H1 (cell line): ENCODE results near the gene SNX20. TPM values are rescaled to one million over a fixed set of nuclear protein-coding genes. Genes with fewer than 3 reads are reported as not detected.

Experiments
- CTCF ChIA-PET: fragments of 300-600 bp; sonication (Branson Sonifier 250); formaldehyde crosslinking; loops from one replicate; lab custom pipeline; 2021; ENCODE audit not compliant: partially characterized antibody; lab: Charles Lee
- POLR2A ChIA-PET: fragments of 300-600 bp; sonication (Branson Sonifier 250); formaldehyde crosslinking; loops from one replicate; lab custom pipeline; 2021; ENCODE audit warnings: inconsistent platforms; ENCODE audit not compliant: partially characterized antibody; lab: Charles Lee
- DNase-seq, 2 experiments: peaks; one replicate each; pipeline versions ENCODE4 v3.0.0 to v3.0.0-alpha.2; 2010 to 2022; ENCODE audit warnings: low spot score in 2 of 2, low read depth in 1 of 2, mixed read lengths in 1 of 2
- FAIRE-seq: peaks from 2 replicates; lab custom pipeline; 2011; peaks lifted over from hg19 to GRCh38; lab: Jason Lieb, UNC
- H2AFZ ChIP-seq: 2 replicates; pipeline ENCODE4 v1.8.1; 2012; ENCODE audit warnings: low read length, inconsistent platforms
- H2AK5ac ChIP-seq: 2 replicates; pipeline ENCODE4 v1.6.1; 2013; ENCODE audit warnings: low read depth, low read length
- H2BK120ac ChIP-seq: replicated peaks from 2 replicates; pipeline ENCODE3; 2013; ENCODE audit warnings: low read depth, low read length, inconsistent platforms
- H2BK12ac ChIP-seq: 2 replicates; pipeline ENCODE4 v1.6.1; 2013; ENCODE audit warnings: low read depth, low read length
- H2BK15ac ChIP-seq: 2 replicates; pipeline ENCODE4 v1.6.1; 2013; ENCODE audit warnings: low read length
- H2BK20ac ChIP-seq: 2 replicates; pipeline ENCODE4 v1.6.1; 2013; ENCODE audit warnings: low read length
- H2BK5ac ChIP-seq: 2 replicates; pipeline ENCODE4 v1.6.1; 2013; ENCODE audit warnings: low read depth, low read length
- H3K14ac ChIP-seq: 2 replicates; pipeline ENCODE4 v1.6.1; 2013; ENCODE audit warnings: inconsistent platforms; ENCODE audit not compliant: insufficient read length
- H3K18ac ChIP-seq: 2 replicates; pipeline ENCODE4 v1.6.1; 2013; ENCODE audit warnings: low read length; ENCODE audit errors: extremely low read depth
- H3K23ac ChIP-seq: 2 replicates; pipeline ENCODE4 v1.6.1; 2013; ENCODE audit warnings: inconsistent platforms; ENCODE audit not compliant: insufficient read length
- H3K23me2 ChIP-seq: 2 replicates; pipeline ENCODE4 v1.6.1; 2013; ENCODE audit warnings: low read depth, low read length
- H3K27ac ChIP-seq: 2 replicates; pipeline ENCODE4 v1.6.1; 2011; ENCODE audit warnings: low read depth, low read length, inconsistent platforms
- H3K27me3 ChIP-seq, 4 experiments: replicated peaks in 1 of 4; 1 replicate in 1 of 4; 2 replicates in 3 of 4; pipeline versions ENCODE4 v1.6.1 to v1.8.1; 2011 to 2013; ENCODE audit warnings: low read length in 3 of 4, mild to moderate bottlenecking in 3 of 4, inconsistent platforms in 2 of 4, mixed read lengths in 2 of 4, moderate library complexity in 1 of 4; ENCODE audit not compliant: control insufficient read depth in 3 of 4, insufficient read depth in 3 of 4; ENCODE audit errors: extremely low read depth in 1 of 4
- H3K36me3 ChIP-seq, 4 experiments: 2 replicates each; pipeline versions ENCODE4 v1.6.1 to v1.8.1; 2011 to 2013; ENCODE audit warnings: mild to moderate bottlenecking in 4 of 4, low read length in 3 of 4, moderate library complexity in 2 of 4, control low read depth in 1 of 4, inconsistent platforms in 1 of 4; ENCODE audit not compliant: insufficient read depth in 4 of 4, control insufficient read depth in 2 of 4
- H3K4ac ChIP-seq: replicated peaks from 2 replicates; pipeline ENCODE3; 2013; ENCODE audit warnings: low read length, low read depth, mixed read lengths, inconsistent platforms; ENCODE audit not compliant: insufficient read length
- H3K4me1 ChIP-seq, 4 experiments: replicated peaks in 1 of 4; 1 replicate in 1 of 4; 2 replicates in 3 of 4; pipeline versions ENCODE4 v1.6.1 to v1.8.1; 2011 to 2013; ENCODE audit warnings: low read length in 3 of 4, inconsistent platforms in 2 of 4, mixed read lengths in 1 of 4; ENCODE audit not compliant: insufficient read depth in 4 of 4, control insufficient read depth in 3 of 4
- H3K4me2 ChIP-seq, 2 experiments: 2 replicates each; pipeline versions ENCODE4 v1.6.1 to v1.8.1; 2011 to 2013; ENCODE audit warnings: low read depth in 2 of 2, low read length in 2 of 2, control low read depth in 1 of 2, inconsistent platforms in 1 of 2, mild to moderate bottlenecking in 1 of 2; ENCODE audit not compliant: insufficient read depth in 1 of 2
- H3K4me3 ChIP-seq, 4 experiments: fragments of 200-600, 300-600 bp in 1 of 4; sonication (generic), shearing (Covaris generic), sonication (Bioruptor Twin) in 1 of 4; 2 replicates each; pipeline versions ENCODE4 v1.5.1 to v1.8.1; 2011 to 2016; ENCODE audit warnings: low read length in 4 of 4, low read depth in 3 of 4, control low read depth in 2 of 4, inconsistent platforms in 2 of 4, mild to moderate bottlenecking in 2 of 4, mixed read lengths in 1 of 4, moderate library complexity in 1 of 4; ENCODE audit not compliant: insufficient read depth in 2 of 4; ENCODE audit errors: extremely low read depth in 1 of 4
- H3K56ac ChIP-seq: replicated peaks from 2 replicates; pipeline ENCODE3; 2013; ENCODE audit warnings: low read depth, mild to moderate bottlenecking, mixed read lengths, low read length, inconsistent platforms; ENCODE audit not compliant: insufficient read length
- H3K79me1 ChIP-seq: 2 replicates; pipeline ENCODE4 v1.6.1; 2013; ENCODE audit warnings: low read depth, low read length, control low read depth
- H3K79me2 ChIP-seq, 2 experiments: 2 replicates each; pipeline versions ENCODE4 v1.6.1 to v1.8.1; 2012 to 2013; ENCODE audit warnings: low read length in 2 of 2, mild to moderate bottlenecking in 2 of 2, inconsistent platforms in 1 of 2; ENCODE audit not compliant: insufficient read depth in 2 of 2, control insufficient read depth in 1 of 2
- H3K9ac ChIP-seq, 4 experiments: replicated peaks in 1 of 4; 1 replicate in 1 of 4; 2 replicates in 3 of 4; pipeline versions ENCODE4 v1.6.1 to v1.8.1; 2011 to 2013; ENCODE audit warnings: low read depth in 3 of 4, low read length in 3 of 4, control low read depth in 2 of 4, mild to moderate bottlenecking in 2 of 4, moderate library complexity in 2 of 4, inconsistent platforms in 1 of 4; ENCODE audit errors: extremely low read depth in 1 of 4
- H3K9me3 ChIP-seq, 2 experiments: 2 replicates each; pipeline versions ENCODE4 v1.6.1 to v1.8.1; 2012 to 2013; ENCODE audit warnings: mild to moderate bottlenecking in 2 of 2, moderate library complexity in 2 of 2, control low read depth in 1 of 2, inconsistent platforms in 1 of 2, low read depth in 1 of 2, low read length in 1 of 2, mixed read lengths in 1 of 2; ENCODE audit not compliant: insufficient read depth in 2 of 2
- H4K20me1 ChIP-seq, 2 experiments: replicated peaks in 1 of 2; 2 replicates each; pipeline versions ENCODE3 to v1.8.1; 2011 to 2013; ENCODE audit warnings: inconsistent platforms in 2 of 2, low read length in 2 of 2, mild to moderate bottlenecking in 1 of 2; ENCODE audit not compliant: insufficient read depth in 2 of 2, control insufficient read depth in 1 of 2
- H4K5ac ChIP-seq: 2 replicates; pipeline ENCODE4 v1.6.1; 2013; ENCODE audit warnings: low read length, low read depth, mixed read lengths, inconsistent platforms; ENCODE audit not compliant: insufficient read length
- H4K8ac ChIP-seq: 2 replicates; pipeline ENCODE4 v1.8.0; 2013; ENCODE audit warnings: mild to moderate bottlenecking, moderate library complexity, low read length, inconsistent platforms; ENCODE audit not compliant: insufficient read depth; ENCODE audit errors: extremely low read depth
- H4K91ac ChIP-seq: replicated peaks from 2 replicates; pipeline ENCODE3; 2013; ENCODE audit warnings: low read length, mixed read lengths, inconsistent platforms; ENCODE audit not compliant: insufficient read length
- ASH2L ChIP-seq: fragments of 200-600, 300-600 bp; sonication (generic); IDR thresholded peaks from one replicate; pipeline ENCODE4 v1.7.1; 2017; ENCODE audit warnings: low read length
- CEBPB ChIP-seq: IDR thresholded peaks from 2 replicates; pipeline ENCODE4 v1.6.1; 2012; ENCODE audit warnings: low read depth, low read length
- RFX5 ChIP-seq: IDR thresholded peaks from 2 replicates; pipeline ENCODE4 v1.6.1; 2011; ENCODE audit warnings: low read depth, low read length, improper control_type of control experiment, borderline replicate concordance
- SP1 ChIP-seq: IDR thresholded peaks from 2 replicates; pipeline ENCODE4 v1.6.1; 2011; ENCODE audit warnings: low read depth, low read length
- WGBS, 2 experiments: shearing (Covaris generic) in 1 of 2; methylation state at CpG; one replicate each; pipeline versions ENCODE4 v1.1.6 to v1.1.7; 2013 to 2015; ENCODE audit warnings: low lambda C conversion rate in 2 of 2, mixed read lengths in 2 of 2, inconsistent platforms in 1 of 2, low coverage in 1 of 2, missing lambda C conversion rate in 1 of 2; ENCODE audit not compliant: insufficient replicate concordance in 2 of 2, insufficient coverage in 1 of 2, insufficient read length in 1 of 2; ENCODE audit errors: extremely low coverage in 1 of 2, missing lambda C conversion rate in 1 of 2; 5-methylcytosine and 5-hydroxymethylcytosine counted together
- polyA plus RNA-seq, 7 experiments: library from polyadenylated mRNA; depleted of rRNA in 3 of 7; stranded (reverse) in 5 of 7; unstranded in 2 of 7; fragments of >200 nt in 5 of 7; fragments of 200-250 nt in 2 of 7; gene quantifications; 1 replicate in 5 of 7; 2 replicates in 1 of 7; 4 replicates in 1 of 7; pipeline versions ENCODE4 v1.2.1 to v1.2.3, GENCODE V29; 2011 to 2013; ENCODE audit warnings: missing spikeins in 2 of 7, mixed read lengths in 2 of 7
- total RNA-seq: library from RNA; stranded (reverse); fragmentation: NEBNext Ultra II Directional; extraction: Animal tissue kit (Norgen Biotek cat#: 25700); gene quantifications from 2 replicates; pipeline ENCODE4 v1.2.1, GENCODE V29; 2021

SNX20 gene
- total and polyA plus RNA-seq, 2 of the 8 experiments (the other 6 are each of a cell fraction or from before 2014, with no cell fraction given) = not detected

GRCh38 chr16:50699326-50700159, 18.4 kb upstream of the SNX20 start:
- CTCF ChIA-PET = interaction anchor here (0.6 to 1.4 kb wide), 7 partner anchors 17 to 107 kb away, joined by 3 to 4 read pairs (median 3); no protein-coding TSS in a partner anchor
- Histone ChIP-seq H3K9me3 (peaks cover 7 to 10% of the 10 kb centered on the region in 2 experiments), H2AFZ (no peak overlapping the region)

More at GRCh38 chr16:50699326-50700159, 18.4 kb upstream of the SNX20 start:
- Histone ChIP-seq H4K8ac (no peak overlapping the region), H3K4me2 (no peak overlapping the region), H2BK15ac (no peak overlapping the region), H3K79me1 (no peaks in the 10 kb centered on the region), H2BK12ac (no peak overlapping the region), H2BK5ac (no peak overlapping the region), H3K56ac (no peak overlapping the region), H3K14ac (no peak overlapping the region), H3K27me3 (peaks cover 0 to 5% (median 2%) of the 10 kb centered on the region in 4 experiments; a peak in 4 of 7 replicates), H3K27ac (no peak overlapping the region), H2AK5ac (no peak overlapping the region), H4K5ac (no peak overlapping the region), H4K20me1 (no peaks in the 10 kb centered on the region), H3K79me2 (no peaks in the 10 kb centered on the region), H2BK20ac (no peak overlapping the region), H3K23me2 (no peaks in the 10 kb centered on the region), H3K9ac (no peak overlapping the region), H3K36me3 (no peaks in the 10 kb centered on the region), H2BK120ac (no peak overlapping the region), H3K4ac (no peak overlapping the region), H3K18ac (no peak overlapping the region), H3K4me3 (no peak overlapping the region), H3K4me1 (no peaks in the 10 kb centered on the region; a peak in 1 of 7 replicates), H3K23ac (no peak overlapping the region), H4K91ac (no peak overlapping the region)
- DNase-seq (no peak), FAIRE-seq (no peak)
- 73% methylated on average over 18 of the region's 19 CpGs; no CpG with 5 or more reads in 1 of the 2 experiments for WGBS, 2 experiments
- TF ChIP-seq ASH2L (no peak), CEBPB (no peak), SP1 (no peak), RFX5 (no peak)
- POLR2A ChIA-PET = no interaction called here
